Measurements from ENCODE around the gene TRAF5. TPM values are rescaled to one million over a fixed set of nuclear protein-coding genes. Genes with fewer than 3 reads are reported as not detected.
"Not testable (repeated sequence)": the region's sequence is repeated elsewhere in the genome, so short reads cannot be mapped to it uniquely, and the experiment has no call there.

The TRAF5 gene
- total RNA-seq, 1 experiment from 2014 or later: 5.8 TPM

GRCh38 chr1:211381481-211382181, 55.0 kb downstream of the TRAF5 start:
- DNase-seq: no peak
- Histone ChIP-seq H3K4me3 (peak overlapping the region; percentile 94), H3K36me3 (no peaks in the 10 kb centered on the region), H3K9me3 (no peaks in the 10 kb centered on the region), H3K27me3 (no peaks in the 10 kb centered on the region)

- no peak for DNase-seq
- H3K27me3 ChIP-seq: no peaks in the 10 kb centered on the region
- no peaks in the 10 kb centered on the region for H3K9me3 ChIP-seq
- H3K36me3 ChIP-seq: no peaks in the 10 kb centered on the region
- peak overlapping the region; percentile 94 for H3K4me3 ChIP-seq
These were observed 55.6 kb downstream of the TRAF5 start for GRCh38 chr1:211382182-211382713.

GRCh38 chr1:211382714-211383480, 56.3 kb downstream of the TRAF5 start:
- Histone ChIP-seq H3K36me3 (no peaks in the 10 kb centered on the region), H3K9me3 (no peaks in the 10 kb centered on the region), H3K4me3 (peak overlapping the region; percentile 94), H3K27me3 (no peaks in the 10 kb centered on the region)
- DNase-seq: peak; percentile 96

GRCh38 chr1:211384524-211384923, 57.9 kb downstream of the TRAF5 start:
- no peak for DNase-seq

GRCh38 chr1:211386921-211387320, 60.3 kb downstream of the TRAF5 start:
- H3K4me3 ChIP-seq: no peak overlapping the region
- no peaks in the 10 kb centered on the region for H3K36me3 ChIP-seq
- no peaks in the 10 kb centered on the region for H3K9me3 ChIP-seq
- DNase-seq: no peak
- H3K27me3 ChIP-seq: no peaks in the 10 kb centered on the region

More at GRCh38 chr1:211384524-211384923, 57.9 kb downstream of the TRAF5 start:
- Histone ChIP-seq H3K36me3 (no peaks in the 10 kb centered on the region), H3K4me3 (no peak overlapping the region), H3K9me3 (no peaks in the 10 kb centered on the region), H3K27me3 (no peaks in the 10 kb centered on the region)

GRCh38 chr1:211390829-211391228, 64.2 kb downstream of the TRAF5 start:
- not testable (repeated sequence) for H3K9me3 ChIP-seq, H3K4me3 ChIP-seq, H3K27me3 ChIP-seq, H3K36me3 ChIP-seq, DNase-seq

- Histone ChIP-seq H3K27me3 (no peaks in the 10 kb centered on the region), H3K36me3 (0 out of 2 replicates have a peak, but pooled peaks cover 2% of the 10 kb centered on the region), H3K4me3 (no peak overlapping the region), H3K9me3 (no peaks in the 10 kb centered on the region)
- no peak for DNase-seq
These were observed 66.6 kb downstream of the TRAF5 start for GRCh38 chr1:211393203-211393602.

GRCh38 chr1:211398266-211398930, 71.8 kb downstream of the TRAF5 start:
- not testable (repeated sequence) for H3K27me3 ChIP-seq, H3K9me3 ChIP-seq, H3K4me3 ChIP-seq, DNase-seq, H3K36me3 ChIP-seq

GRCh38 chr1:211399851-211400393, 73.3 kb downstream of the TRAF5 start:
- not testable (repeated sequence) for H3K4me3 ChIP-seq, H3K36me3 ChIP-seq, H3K27me3 ChIP-seq, H3K9me3 ChIP-seq, DNase-seq

GRCh38 chr1:211401751-211402150, 75.1 kb downstream of the TRAF5 start:
- H3K36me3 ChIP-seq, H3K9me3 ChIP-seq, H3K4me3 ChIP-seq, H3K27me3 ChIP-seq, DNase-seq: not testable (repeated sequence)

GRCh38 chr1:211406086-211406485, 79.5 kb downstream of the TRAF5 start:
- not testable (repeated sequence) for H3K27me3 ChIP-seq, DNase-seq, H3K36me3 ChIP-seq, H3K4me3 ChIP-seq, H3K9me3 ChIP-seq

GRCh38 chr1:211407749-211408148, 81.1 kb downstream of the TRAF5 start:
- H3K27me3 ChIP-seq, DNase-seq, H3K9me3 ChIP-seq, H3K36me3 ChIP-seq, H3K4me3 ChIP-seq: not testable (repeated sequence)

GRCh38 chr1:211411639-211412038, 85.0 kb downstream of the TRAF5 start:
- Histone ChIP-seq H3K9me3 (no peaks in the 10 kb centered on the region; the same call in none of the 2 replicates), H3K4me3 (no peak overlapping the region), H3K27me3 (no peaks in the 10 kb centered on the region), H3K36me3 (no peaks in the 10 kb centered on the region)
- DNase-seq: no peak

- no peaks in the 10 kb centered on the region for H3K36me3 ChIP-seq
- peak overlapping the region; percentile 34 for H3K4me3 ChIP-seq
- no peaks in the 10 kb centered on the region for H3K9me3 ChIP-seq
- DNase-seq: no peak
- no peaks in the 10 kb centered on the region for H3K27me3 ChIP-seq
These were observed 89.1 kb downstream of the TRAF5 start for GRCh38 chr1:211415700-211416099.

- peak; percentile 61 for DNase-seq
- not testable (repeated sequence) for H3K36me3 ChIP-seq, H3K27me3 ChIP-seq, H3K9me3 ChIP-seq
- H3K4me3 ChIP-seq: peak overlapping the region; percentile 34
These were observed 89.6 kb downstream of the TRAF5 start for GRCh38 chr1:211416246-211416627.

GRCh38 chr1:211416628-211417323, 90.1 kb downstream of the TRAF5 start:
- H3K4me3 ChIP-seq: peak overlapping the region; percentile 20; the same call in 1 of the 2 replicates
- not testable (repeated sequence) for H3K36me3 ChIP-seq, H3K9me3 ChIP-seq, H3K27me3 ChIP-seq
- peak; percentile 70 for DNase-seq
